Adrenal gland (tissue), 12 donors: ENCODE measurements around the gene TSPAN15. TPM values are rescaled to one million over a fixed set of nuclear protein-coding genes. Genes with fewer than 3 reads are reported as not detected.

Experiments used
- DNase-seq, 7 donors: peaks; one replicate each; pipeline ENCODE4 v3.0.0-alpha.2; 2019 to 2020
- H3K27ac ChIP-seq, 5 donors: fragments of 200-600 bp; sonication (generic) in 4 of 5; 1 replicate in 3 of 5; 2 replicates in 2 of 5; pipeline versions ENCODE4 v1.5.1 to v1.8.0; 2016 to 2020; ENCODE audit warnings: mild to moderate bottlenecking in 1 of 5
- H3K27me3 ChIP-seq: fragments of 200-600 bp; 2 replicates; pipeline ENCODE4 v1.8.0; 2021
- H3K36me3 ChIP-seq, 2 donors: fragments of 200-600 bp; replicated peaks in 1 of 2; 1 replicate in 1 of 2; 2 replicates in 1 of 2; pipeline versions ENCODE4 v1.5.1 to v1.8.0; 2018 to 2022
- H3K4me1 ChIP-seq, 2 donors: fragments of 200-600 bp; replicated peaks in 1 of 2; 1 replicate in 1 of 2; 2 replicates in 1 of 2; pipeline versions ENCODE4 v1.5.1 to v1.8.0; 2018 to 2021
- H3K4me3 ChIP-seq, 4 donors: fragments of 200-600 bp; sonication (generic) in 3 of 4; one replicate each; pipeline ENCODE4 v1.5.1; 2016 to 2018
- H3K9me3 ChIP-seq, 3 donors: fragments of 200-600 bp; sonication (generic) in 1 of 3; replicated peaks in 1 of 3; 1 replicate in 2 of 3; 2 replicates in 1 of 3; pipeline versions ENCODE4 v1.5.1 to v1.8.0; 2016 to 2021
- CTCF ChIP-seq, 6 experiments: fragments of 450-650 bp in 4 of 6; fragments of 200-600 bp in 2 of 6; sonication (generic) in 1 of 6; IDR thresholded peaks; 1 replicate in 5 of 6; 2 replicates in 1 of 6; pipeline versions ENCODE4 v1.5.1 to v1.8.0; 2016 to 2021; ENCODE audit warnings: antibody characterized with exemption in 6 of 6, mild to moderate bottlenecking in 2 of 6, moderate library complexity in 1 of 6
- POLR2A ChIP-seq, 2 donors: fragments of 450-650 bp; IDR thresholded peaks; one replicate each; pipeline ENCODE4 v1.6.1; 2017; ENCODE audit warnings: antibody characterized with exemption in 2 of 2, mild to moderate bottlenecking in 2 of 2, moderate library complexity in 1 of 2
- WGBS, 4 donors: extraction: QIAGEN DNeasy Blood & Tissue Kit in 2 of 4; methylation state at CpG; one replicate each; pipeline versions ENCODE4 v1.1.5 to v1.1.7; 2013 to 2017; 5-methylcytosine and 5-hydroxymethylcytosine counted together
- intact Hi-C, 2 donors: fragments of 100-400 bp; cut with DNase I; formaldehyde crosslinking; loops; one replicate each; pipeline versions ENCODE4 v1.14.1 to v1.15.0; 2022 to 2023
- polyA plus RNA-seq, 3 donors: library from polyadenylated mRNA; stranded (reverse); fragments of 200-250 nt in 2 of 3; fragments of 350-450 nt in 1 of 3; fragmentation: Illumina TruSeq in 1 of 3; extraction: RNeasy Lipid Tissue Mini Kit (QIAGEN cat#74804) in 1 of 3; gene quantifications; one replicate each; pipeline ENCODE4 v1.2.3, GENCODE V29; 2013 to 2014
- total RNA-seq, 9 donors: library from RNA; depleted of rRNA in 4 of 9; stranded (reverse); fragments of >200 nt in 4 of 9; fragments of 120-200 nt in 1 of 9; fragmentation: NEBNext Ultra II Directional in 1 of 9; extraction: Animal tissue kit (Norgen Biotek cat#: 25700) in 1 of 9; gene quantifications; one replicate each; pipeline versions ENCODE4 v1.1.0 to v1.2.4, GENCODE V29; 2013 to 2023
- donor health status: healthy with polysubstance abuse.
- donor health status: Bipolar disorder and iron deficiency.
- donor health status: DM: yes; HTN: yes; CAD: no.
- donor health status: DM: no; HTN: no; CAD: no.
- donor health status: DM: no; HTN: no; CAD: no.
- donor health status: DM: yes; HTN: yes; CAD: no.

Gene TSPAN15
- total and polyA plus RNA-seq, 12 donors, result 5.6 to 14.8 (median 10.8) TPM

DNA sequence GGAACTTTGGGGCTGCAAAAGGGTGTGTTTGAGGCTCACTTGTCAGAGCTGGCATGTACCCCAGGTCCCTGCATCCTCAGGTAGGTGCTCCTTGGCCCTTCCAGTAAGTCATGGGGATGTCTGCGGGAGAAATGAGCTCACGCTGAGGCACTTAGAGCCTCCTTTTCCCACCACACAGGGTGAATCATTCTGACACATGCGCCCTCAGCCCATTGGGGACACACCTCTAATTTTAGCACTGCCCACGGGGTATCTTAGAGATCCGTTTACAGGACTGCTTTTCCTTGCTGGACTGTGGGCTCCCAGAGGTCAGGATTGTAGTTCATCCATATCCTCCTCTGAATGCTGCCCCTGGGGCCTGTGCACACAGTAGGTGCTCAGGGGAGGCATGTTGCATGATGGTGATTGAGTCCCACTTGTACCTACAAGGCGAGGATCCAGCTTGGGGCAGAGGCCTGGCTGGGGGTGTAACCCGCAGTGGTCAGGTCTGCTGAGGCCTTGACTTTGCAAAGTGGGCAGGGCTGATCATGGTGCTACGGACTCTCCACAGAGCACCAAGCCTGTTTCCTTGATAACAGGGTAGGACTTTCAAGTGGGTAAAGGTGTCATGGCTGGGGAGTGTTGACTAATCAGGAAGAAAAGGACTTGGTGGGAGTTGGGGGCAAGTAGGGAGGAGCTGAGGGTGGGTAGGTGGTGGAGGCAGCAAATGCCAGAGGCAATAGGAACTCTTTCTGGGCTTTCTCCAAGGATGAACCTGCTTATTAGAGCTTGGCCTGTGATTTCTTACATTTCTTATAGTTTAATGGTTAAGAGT lies 5.8 kb downstream of the TSPAN15 start:
- H3K9me3 ChIP-seq, result no peaks in the 10 kb centered on the region
- intact Hi-C loops, result no loop called here
- H3K4me3 ChIP-seq, result no peak overlapping the region
- no peak for DNase-seq
- H3K36me3 ChIP-seq, result no peaks in the 10 kb centered on the region
- H3K4me1 ChIP-seq, result peaks cover 11 to 19% of the 10 kb centered on the region in 2 donors
- no peaks in the 10 kb centered on the region for H3K27me3 ChIP-seq
- TF ChIP-seq CTCF (IDR thresholded peaks at IDR 0.05) (no peak), POLR2A (IDR thresholded peaks at IDR 0.05) (no peak)
- H3K27ac ChIP-seq, result no peak overlapping the region
- 90 to 97% (median 93%) methylated on average over 6 to 8 of the region's 8 CpGs for WGBS, 4 donors

GRCh38 chr10:69457771-69458237 lies 6.5 kb downstream of the TSPAN15 start:
- H3K9me3 ChIP-seq, result no peaks in the 10 kb centered on the region
- H3K36me3 ChIP-seq, result no peaks in the 10 kb centered on the region
- intact Hi-C loops, result no loop called here
- TF ChIP-seq CTCF (IDR thresholded peaks at IDR 0.05) (no peak), POLR2A (IDR thresholded peaks at IDR 0.05) (no peak)
- H3K27ac ChIP-seq, result no peak overlapping the region
- H3K27me3 ChIP-seq, result no peaks in the 10 kb centered on the region
- DNase-seq, result no peak
- H3K4me1 ChIP-seq, result peaks cover 11 to 17% of the 10 kb centered on the region in 2 donors
- WGBS, 4 donors, result 58 to 86% (median 70%) methylated on average over 5 of the region's 5 CpGs
- H3K4me3 ChIP-seq, result no peak overlapping the region

- intact Hi-C loops, result no loop called here
- Histone ChIP-seq H3K27me3 (no peaks in the 10 kb centered on the region), H3K4me3 (no peak overlapping the region), H3K36me3 (no peaks in the 10 kb centered on the region), H3K4me1 (peaks cover 11 to 17% of the 10 kb centered on the region in 2 donors), H3K9me3 (no peaks in the 10 kb centered on the region), H3K27ac (no peak overlapping the region)
- TF ChIP-seq CTCF (IDR thresholded peaks at IDR 0.05) (no peak), POLR2A (IDR thresholded peaks at IDR 0.05) (no peak)
- whole genome bisulfite sequencing, 4 donors, result 65 to 71% (median 68%) methylated on average over 9 to 10 of the region's 10 CpGs
- peak in 4 of 7 donors; percentile 30 to 65 (median 50) for DNase-seq
Measured at GRCh38 chr10:69458430-69459100, 7.3 kb downstream of the TSPAN15 start.

GRCh38 chr10:69459101-69459790 lies 8.0 kb downstream of the TSPAN15 start:
- intact Hi-C loops, result no loop called here
- DNase-seq, result no peak
- no peaks in the 10 kb centered on the region for H3K27me3 ChIP-seq
- 69 to 92% (median 85%) methylated on average over 8 of the region's 8 CpGs for WGBS, 4 donors
- H3K4me3 ChIP-seq, result no peak overlapping the region
- TF ChIP-seq POLR2A (IDR thresholded peaks at IDR 0.05), result no peak
- peak overlapping the region in 1 of 5 donors; percentile 78 for H3K27ac ChIP-seq
- peaks cover 11 to 20% of the 10 kb centered on the region in 2 donors for H3K4me1 ChIP-seq
- no peaks in the 10 kb centered on the region for H3K36me3 ChIP-seq
- no peaks in the 10 kb centered on the region for H3K9me3 ChIP-seq
